GM18498 (cell line): ENCODE data around the gene GCSAM.

Experiments used
- ATAC-seq: cut with Tn5 transposase; IDR thresholded peaks from one replicate; pipeline ENCODE4 v1.9.1; 2021; ENCODE audit warnings: mild to moderate bottlenecking, moderate library complexity; ENCODE audit not compliant: unreplicated experiment

Gene GCSAM, protein sequence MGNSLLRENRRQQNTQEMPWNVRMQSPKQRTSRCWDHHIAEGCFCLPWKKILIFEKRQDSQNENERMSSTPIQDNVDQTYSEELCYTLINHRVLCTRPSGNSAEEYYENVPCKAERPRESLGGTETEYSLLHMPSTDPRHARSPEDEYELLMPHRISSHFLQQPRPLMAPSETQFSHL

DNA sequence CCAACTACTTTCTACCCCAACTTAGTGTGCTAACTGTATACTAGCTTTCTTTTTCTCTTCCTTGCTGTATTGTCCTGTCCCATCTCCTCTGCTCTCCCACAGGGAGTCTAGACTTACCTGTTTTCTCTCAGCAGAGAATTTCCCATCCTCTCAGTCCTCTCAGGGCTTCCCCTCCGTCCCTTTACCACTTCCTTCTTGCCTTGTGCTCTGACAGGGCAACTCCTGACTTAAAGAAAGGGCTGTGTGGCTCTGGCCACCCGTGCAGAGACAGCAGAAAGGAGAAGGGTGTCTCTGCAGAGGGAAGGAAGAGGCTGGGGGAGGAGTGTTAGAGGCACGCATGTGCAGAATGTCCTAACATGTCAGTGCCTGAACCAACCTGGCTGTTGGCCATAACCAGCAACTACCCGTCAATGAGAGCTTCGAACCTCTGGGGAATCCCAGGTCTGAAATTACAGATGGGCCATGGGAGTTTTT, at the start of gene GCSAM:
GCSAM (minus strand) TSS at position 274 of the 474 bp plus-strand sequence; CDS start at position 146, 128 bp downstream.
- peak; percentile 72 for ATAC-seq

DNA sequence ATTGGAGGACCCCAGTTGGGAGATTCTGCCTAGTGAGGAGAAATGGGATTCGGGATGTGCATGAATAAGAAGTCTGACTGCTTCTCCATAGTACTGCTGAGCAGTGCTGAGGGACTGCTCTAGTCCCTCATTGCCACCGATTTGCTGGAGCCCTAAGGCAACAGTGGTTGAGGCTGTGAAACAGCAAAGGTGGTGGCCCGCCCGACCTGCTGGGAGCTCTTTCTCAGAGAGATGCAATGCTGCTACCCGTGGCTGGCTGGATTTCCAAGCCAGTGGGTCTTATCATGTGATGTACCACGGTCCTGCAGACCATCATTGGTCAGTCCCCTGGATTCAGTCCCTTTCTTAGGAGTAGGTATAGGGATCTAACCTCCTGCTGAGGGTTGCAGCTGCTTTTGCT, 42.6 kb upstream of the GCSAM start:
- no peak for ATAC-seq

DNA sequence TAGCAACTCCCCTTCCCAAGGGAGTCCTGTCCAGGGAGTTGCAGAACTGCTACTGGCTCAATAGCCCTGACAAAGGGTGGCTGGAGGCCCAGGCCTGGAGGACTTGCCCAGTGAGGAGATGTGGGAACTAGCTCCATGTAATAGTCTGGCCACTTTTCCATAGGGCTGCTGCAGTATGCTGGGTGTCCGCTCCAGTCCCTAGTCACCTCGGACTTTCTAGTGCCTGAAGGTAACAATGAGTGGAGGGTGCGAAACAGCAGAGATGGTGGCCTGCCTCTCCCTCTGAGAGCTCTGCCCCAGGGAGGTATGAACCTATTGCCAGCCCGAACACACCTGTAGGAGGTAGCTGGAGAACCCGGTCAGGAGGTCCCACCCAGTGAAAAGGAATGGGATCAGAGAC, 42.0 kb upstream of the GCSAM start:
- ATAC-seq: no peak

DNA sequence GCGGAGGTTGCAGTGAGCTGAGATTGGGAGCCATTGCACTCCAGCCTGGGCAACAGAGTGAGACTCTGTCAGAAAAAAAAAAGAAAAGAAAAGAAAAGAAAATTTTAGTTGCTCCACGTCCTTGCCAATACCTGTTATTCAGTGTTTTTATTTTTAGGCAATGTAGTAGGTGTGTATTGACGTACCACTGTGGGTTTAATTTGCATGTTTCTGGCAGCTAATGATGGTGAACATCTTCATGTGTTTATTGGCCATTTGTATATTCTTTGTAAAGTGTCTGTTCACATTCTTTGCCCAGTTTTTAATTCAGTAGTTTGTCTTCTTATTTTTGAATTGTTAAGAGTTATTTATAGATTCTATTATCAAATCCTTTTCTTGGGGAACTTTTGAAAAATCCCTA, 38.1 kb upstream of the GCSAM start:
- no peak for ATAC-seq

DNA sequence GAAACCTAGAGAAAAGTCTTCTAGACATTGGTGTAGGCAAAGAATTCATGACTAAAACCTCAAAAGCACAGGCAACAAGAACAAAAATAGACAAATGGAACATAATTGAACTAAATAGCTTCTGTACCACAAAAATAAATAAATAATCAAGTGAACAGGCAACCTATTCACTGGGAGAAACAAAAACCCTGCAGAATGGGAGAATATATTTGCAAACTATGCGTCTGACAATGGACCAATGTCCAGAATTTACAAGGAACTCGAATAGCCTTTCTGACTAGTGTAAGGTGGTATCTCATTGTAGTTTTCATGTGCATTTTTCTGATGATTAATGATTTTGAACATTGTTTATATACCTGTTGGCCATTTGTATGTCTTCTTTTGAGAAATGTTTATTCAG, 37.0 kb upstream of the GCSAM start:
- no peak for ATAC-seq

DNA sequence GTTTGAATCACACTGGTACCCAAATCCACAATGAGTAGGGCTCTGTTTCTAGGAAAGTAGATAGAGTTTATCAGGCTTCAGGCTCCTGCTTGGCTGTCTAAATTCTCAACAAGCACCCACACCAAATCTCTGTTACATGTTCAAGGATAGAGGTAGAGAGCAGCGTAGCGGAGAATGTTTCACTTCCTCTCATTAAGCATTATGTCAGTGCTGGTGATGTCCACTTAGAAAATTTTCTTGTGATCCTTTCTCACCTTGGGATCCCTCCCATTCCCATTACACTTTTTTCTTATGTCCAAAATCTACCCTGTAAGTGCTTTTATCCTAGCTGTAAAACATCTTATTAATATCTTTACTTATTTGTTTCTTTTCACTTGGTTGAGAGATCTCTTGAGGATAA, 34.7 kb upstream of the GCSAM start:
- peak; percentile 86 for ATAC-seq

DNA sequence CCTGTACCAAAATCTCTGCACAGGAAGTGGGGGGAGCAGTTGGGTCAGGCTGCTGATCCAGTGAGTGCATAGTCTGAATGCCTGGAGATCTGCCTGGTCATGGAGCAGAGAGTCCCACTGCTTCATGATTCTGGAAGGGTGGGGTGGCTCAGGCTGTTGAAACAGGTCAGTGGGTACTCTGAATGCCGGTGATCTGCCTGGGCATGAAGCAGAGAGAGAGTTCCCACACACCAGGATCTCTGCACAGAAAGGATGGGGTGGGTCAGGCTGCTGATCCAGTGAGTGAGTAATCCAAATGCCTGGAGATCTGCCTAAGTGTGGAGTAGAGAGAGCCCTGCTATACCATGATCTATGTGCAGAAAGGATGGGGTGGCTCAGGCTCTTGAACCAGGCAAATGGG, 16.1 kb upstream of the GCSAM start:
- no peak for ATAC-seq

DNA sequence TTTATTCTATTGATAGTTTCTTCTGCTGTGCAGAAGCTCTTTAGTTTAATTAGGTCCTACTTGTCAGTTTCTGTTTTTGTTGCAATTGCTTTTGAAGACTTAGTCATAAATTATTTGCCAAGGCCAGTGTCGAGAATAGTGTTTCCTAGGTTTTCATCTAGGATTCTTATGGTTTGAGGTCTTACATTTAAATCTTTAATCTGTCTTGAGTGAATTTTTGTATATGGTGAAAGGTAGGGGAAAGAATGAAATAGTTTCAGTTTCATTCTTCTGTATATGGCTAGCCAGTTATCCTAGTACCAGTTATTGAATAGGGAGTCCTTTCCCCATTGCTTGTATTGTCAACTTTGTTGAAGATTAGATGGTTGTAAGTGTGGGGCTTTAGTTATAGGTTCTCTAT, 10.6 kb upstream of the GCSAM start:
- no peak for ATAC-seq

DNA sequence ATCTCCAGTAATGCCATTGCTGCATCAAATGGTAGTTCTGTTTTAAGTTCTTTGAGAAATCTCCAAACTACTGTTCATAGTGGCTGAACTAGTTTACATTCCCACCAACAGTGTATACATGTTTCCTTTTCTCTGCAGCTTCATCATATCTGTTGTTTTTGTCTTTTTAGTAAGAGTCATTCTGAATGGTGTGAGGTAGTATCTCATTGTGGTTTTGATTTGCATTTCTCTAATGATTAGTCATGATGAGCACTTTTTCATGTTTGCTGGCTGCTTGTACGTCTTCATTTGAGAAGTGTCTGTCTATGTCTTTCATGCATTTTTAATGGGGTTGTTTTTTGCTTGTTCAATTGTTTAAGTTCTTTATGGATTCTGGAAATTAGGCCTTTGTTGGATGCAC, 10.2 kb upstream of the GCSAM start:
- ATAC-seq: peak; percentile 44

DNA sequence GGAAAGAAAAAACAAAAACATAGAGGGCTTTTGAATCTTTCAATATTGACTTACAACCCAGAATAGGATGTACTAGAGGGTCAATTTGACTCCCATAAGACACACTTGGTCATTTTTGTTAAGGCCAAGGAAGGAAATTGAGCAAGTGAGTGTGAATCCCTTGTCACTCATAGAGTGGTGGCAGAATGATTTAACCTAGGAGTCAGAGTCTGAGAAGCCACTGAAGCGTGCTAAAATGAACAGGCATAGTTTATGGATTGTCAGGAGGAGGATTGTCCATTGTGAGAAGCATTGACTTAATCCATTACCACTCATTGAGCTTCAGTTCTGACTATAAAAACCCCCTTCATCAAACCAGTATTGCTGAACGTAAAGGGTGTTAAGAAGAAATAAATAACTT, 8.2 kb upstream of the GCSAM start:
- no peak for ATAC-seq

DNA sequence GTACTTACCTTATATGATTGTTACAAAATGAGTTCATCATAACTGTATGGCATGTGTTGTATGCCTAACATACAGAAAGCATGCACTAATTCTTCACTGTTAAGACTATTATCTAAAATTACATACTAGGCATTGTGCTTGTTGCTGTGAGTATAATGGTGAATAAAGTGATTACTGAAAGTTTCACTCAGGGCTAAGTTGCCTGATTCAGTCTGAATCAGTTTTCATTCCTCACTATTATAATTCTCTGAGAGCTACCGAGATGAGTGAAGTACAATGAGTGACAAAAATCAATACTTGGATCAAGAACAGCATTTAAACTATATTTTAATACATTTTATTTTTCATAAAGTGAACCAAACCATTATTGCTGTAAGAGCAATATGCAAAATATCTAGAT, 7.5 kb upstream of the GCSAM start:
- no peak for ATAC-seq

DNA sequence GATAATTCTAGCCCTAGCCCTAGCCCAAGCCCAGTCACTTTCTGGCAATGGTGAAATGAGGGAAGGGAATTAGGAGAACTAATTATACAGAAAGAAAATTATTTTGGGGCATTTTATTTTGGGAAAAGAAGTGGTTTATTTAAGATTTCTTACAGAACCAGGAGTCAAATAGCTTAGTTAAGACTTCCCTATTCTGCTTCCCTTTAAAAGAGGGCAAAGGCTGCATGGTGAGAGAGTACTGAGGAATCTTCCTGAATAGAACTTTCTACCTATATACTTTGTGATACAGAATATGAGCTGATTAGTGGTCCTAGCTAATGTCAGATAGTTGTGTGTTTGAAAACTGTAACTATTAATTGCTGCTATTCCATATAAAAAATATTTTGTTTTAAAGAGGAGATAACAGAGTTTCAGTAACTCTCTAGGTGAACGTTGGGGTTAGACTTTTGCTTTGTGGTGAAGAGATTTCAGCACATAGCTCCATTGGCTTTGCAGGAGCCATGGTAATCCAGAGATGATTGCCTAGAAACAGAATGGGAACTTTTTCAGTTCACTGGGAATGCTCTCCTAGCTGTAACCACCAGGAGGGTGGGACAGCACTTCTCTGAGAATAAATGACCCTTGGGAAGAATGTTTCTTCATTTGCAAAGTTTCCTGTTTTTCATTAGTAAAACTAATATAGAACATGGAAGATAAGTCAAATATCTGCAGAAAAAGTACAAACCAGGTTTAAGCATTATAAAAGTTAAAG, 5.3 kb upstream of the GCSAM start:
- no peak for ATAC-seq

DNA sequence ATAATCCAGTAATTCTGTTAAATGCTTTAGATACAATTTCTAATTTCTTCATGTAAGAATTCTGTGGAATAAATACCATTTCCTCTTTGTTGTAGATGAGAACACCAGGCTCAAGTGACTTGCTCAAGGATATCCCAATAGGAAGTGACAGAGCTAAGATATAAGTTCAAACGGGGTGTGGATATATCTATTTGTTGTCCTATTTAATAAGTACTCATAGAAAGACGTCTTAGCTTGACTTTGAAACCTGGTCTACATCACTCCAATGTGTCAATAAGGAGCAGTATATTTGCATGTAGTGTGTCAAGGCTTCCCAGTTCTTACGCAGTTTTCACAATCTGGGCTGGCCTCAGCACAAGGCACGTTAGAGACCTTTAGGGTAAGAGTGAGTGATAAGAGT, 4.7 kb upstream of the GCSAM start:
- no peak for ATAC-seq

DNA sequence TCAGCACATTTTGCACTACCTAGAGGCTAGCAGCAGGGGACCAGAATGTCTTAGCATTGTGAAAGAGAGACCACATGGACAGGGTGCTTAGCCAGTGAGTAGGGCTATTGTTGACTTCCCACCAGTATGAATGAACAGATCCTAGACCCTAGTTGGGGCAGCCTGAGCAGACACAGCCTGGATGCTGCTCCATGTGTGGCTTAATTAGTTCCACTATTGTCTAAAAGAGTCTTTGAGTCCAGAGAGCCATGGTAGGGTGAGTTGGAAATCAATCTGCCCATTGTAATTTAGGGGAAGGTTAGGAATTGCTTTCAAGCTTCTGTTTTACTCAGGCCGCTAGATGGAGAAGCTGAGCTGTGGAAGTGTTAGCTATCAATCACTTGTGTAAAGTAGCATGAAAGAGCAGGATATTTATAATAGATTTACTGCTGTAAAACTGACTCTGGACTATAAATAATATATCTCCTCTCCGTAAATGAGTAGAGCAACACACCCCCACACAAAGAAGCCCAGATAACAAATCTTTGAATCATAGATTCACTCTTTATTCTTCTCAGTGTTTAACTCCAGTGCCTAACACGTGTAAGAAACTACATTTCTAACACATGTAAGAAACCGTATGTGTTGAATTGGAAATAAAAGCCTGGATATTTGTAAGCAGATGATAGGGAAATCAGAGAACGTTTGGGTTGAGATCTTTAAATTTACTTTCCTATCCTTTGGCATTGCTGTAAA, 4.1 kb upstream of the GCSAM start:
- ATAC-seq: no peak

DNA sequence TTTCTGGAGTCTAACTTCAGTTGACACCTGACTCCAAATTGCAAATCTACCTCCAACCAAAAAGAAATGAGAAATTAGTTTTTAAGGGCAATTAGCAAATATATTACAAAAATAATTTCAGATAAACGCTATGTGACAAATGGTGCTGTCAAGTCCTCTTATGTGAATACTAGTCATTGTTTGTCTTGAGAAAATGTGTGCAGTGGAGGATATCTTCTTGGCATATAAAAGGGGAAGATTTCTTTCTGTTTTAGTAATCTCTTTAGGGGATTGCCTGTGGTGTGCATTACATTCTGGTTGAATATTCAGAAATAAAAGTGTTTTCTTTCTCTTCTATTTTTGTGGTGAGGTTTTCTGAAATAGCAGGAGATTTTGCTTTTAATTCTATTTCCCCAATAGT, 3.0 kb upstream of the GCSAM start:
- no peak for ATAC-seq

DNA sequence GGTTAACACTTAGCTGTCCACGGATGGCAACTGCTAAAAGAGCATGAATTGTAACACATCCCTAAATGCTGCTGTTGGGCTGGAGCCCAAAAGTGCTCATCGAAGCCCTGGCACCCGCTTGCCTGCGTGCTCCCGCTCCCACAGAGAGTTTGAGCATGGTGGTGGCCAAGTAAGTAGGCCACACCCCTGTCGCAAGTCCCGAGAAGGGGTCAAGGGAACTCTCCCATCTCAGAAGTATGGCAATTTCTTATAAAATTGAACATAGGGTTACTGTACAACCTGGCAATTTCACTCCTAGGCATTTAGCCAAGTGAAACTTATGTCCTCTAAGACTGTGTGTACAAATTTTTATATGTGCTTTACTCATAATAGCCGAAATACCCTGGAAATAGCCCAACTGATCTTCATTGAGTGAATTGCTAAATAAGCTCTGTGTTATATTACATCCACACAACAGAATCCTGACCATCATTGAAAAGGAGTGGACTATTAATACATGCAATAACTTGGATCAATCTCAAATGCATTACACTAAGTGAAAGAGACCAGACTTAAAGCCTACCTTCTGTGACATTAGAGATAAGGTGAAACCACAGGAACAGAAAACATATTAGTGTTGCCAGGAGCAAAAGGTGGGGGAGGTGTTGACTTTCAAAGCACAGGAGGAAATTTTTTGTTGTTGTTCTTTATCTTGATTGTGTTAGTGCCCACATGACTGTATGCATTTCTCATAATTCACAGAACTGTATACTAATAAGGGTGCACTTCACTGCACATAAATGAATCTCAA, 1.5 kb upstream of the GCSAM start:
- no peak for ATAC-seq

DNA sequence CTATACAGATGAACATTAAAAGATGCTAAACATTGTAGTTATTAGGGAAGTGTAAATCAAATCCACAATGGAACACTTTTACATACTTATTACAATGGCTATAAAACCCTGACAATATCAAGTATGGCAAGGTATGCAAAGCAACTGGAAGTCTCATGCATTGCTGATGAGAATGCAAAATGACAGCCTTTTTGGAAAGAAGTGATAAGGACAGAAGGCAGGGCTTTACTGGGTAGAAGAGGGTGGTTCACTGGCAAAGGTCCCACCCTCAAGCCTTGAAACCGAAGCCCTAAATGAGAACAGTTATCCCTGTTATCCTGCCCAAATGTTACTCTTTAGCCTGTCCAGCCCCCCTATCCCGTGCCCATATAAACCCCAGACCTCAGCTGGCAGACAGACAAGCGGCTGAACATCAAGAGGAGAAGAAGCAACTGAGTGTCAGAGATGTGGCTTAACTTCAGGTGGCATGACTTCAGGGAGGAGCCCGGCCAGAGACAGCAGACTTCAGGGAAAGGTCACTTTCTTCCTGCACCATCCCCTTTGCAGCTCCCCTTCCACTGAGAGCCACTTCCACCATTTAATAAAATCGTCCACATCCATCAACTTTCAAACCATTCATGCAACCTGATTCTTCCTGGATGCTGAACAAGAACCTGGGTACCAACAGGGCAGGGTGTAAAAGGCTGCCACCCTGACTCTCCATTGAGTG, 732 bp upstream of the GCSAM start:
- ATAC-seq: no peak

DNA sequence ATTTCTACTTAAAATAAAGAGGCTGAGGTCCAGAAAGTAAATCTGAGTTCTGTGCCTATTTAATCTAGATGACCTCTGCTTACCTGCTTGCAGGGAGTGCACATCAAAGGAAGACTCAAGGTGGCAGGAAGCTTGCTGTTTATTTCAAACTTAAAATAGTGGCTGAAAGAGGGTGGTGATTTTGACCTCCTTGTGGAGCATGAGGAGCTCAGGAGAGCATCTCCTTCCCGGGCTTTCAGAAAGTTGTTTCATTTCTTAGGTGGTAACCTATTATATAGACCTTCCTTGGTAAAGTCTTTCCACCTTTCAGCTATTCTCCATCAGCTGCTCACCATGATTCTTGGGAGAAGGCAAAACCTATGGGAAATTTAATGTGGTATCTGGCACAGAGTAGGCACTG, 494 bp downstream of the GCSAM start:
- ATAC-seq: no peak

DNA sequence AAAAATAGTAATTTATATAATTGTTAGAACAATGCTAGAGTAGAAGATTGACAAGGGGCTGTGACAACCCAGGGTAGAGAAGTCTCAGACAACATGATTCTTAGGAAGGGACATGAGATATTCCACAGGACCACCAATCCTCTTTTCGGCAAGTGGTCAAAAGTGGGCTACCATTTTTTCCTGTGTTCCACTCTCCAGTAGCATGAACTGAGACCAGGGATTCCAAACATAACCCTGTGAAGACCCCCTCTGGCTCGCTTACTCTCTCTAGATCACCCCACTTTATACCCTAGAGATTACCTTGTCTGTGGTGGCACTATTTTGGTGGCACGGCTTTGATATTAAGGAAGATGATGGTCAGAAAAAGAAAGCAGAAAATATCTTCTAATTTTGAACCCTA, 960 bp downstream of the GCSAM start:
- no peak for ATAC-seq

DNA sequence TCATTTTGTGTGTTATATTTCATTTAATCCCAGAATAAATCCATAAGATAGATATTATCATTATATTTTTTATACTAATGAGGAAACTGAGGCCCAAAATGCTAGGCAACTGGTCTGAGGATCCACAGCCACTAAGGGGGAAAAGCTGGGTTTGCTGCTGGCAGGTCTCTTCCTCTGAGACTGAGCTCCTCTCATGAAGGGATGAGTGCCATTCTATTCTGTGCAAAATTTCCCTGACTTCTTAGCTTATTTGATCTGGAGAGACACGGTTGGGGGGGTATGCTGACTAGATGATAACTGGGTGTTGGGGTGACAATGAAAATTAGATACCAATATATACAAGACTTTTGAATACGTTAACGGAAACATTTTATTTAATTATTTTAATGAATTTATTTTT, 1.9 kb downstream of the GCSAM start:
- ATAC-seq: no peak

DNA sequence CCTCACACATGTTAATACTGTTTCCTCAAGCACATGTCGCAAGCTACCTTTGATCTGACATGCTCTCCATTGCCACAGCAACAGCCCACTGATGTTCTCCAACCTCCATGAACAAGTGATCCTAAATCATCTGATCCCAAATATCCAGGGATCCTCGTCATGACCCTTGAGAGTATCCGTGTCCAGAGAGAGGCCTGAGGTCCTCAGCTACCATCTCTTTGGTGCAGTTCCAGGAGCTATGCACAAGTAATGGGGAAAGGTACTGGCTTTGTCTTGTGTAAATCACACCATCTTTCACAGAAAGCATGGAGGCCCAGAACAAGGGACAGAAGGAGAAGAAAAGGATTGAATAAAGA, 2.4 kb downstream of the GCSAM start:
- ATAC-seq: no peak
